Glutamatergic neuron (in vitro differentiated cells): Measurements from ENCODE around the gene GAS1. TPM values are rescaled to one million over a fixed set of nuclear protein-coding genes. Genes with fewer than 3 reads are reported as not detected.

Source experiments
- DNase-seq: peaks from one replicate; pipeline ENCODE4 v3.0.0; 2022
- H3K27ac Mint-ChIP-seq: one replicate; pipeline ENCODE4 v1.8.0; 2020; ENCODE audit warnings: mild to moderate bottlenecking, mixed read lengths, inconsistent platforms; ENCODE audit not compliant: unreplicated experiment
- H3K27me3 Mint-ChIP-seq: one replicate; pipeline ENCODE4 v1.8.0; 2020; ENCODE audit warnings: mild to moderate bottlenecking, moderate library complexity, mixed read lengths, inconsistent platforms; ENCODE audit not compliant: unreplicated experiment
- H3K36me3 Mint-ChIP-seq: one replicate; pipeline ENCODE4 v1.8.0; 2020; ENCODE audit warnings: mild to moderate bottlenecking, mixed read lengths, inconsistent platforms; ENCODE audit not compliant: unreplicated experiment
- H3K4me1 Mint-ChIP-seq: one replicate; pipeline ENCODE4 v1.8.0; 2020; ENCODE audit warnings: mild to moderate bottlenecking, low read depth, mixed read lengths, inconsistent platforms; ENCODE audit not compliant: unreplicated experiment
- H3K4me3 Mint-ChIP-seq: one replicate; pipeline ENCODE4 v1.8.0; 2020; ENCODE audit warnings: mild to moderate bottlenecking, mixed read lengths, inconsistent platforms; ENCODE audit not compliant: unreplicated experiment
- H3K9me3 Mint-ChIP-seq: one replicate; pipeline ENCODE4 v1.8.0; 2020; ENCODE audit warnings: mild to moderate bottlenecking, moderate library complexity, mixed read lengths, inconsistent platforms; ENCODE audit not compliant: unreplicated experiment
- CTCF ChIP-seq: fragments of 200-600 bp; sonication (generic); IDR thresholded peaks from one replicate; pipeline ENCODE4 v1.5.0; 2021; ENCODE audit not compliant: partially characterized antibody, unreplicated experiment
- total RNA-seq: library from RNA; stranded (reverse); fragmentation: NEBNext Ultra II Directional; extraction: Animal tissue kit (Norgen Biotek cat#: 25700); gene quantifications from one replicate; pipeline ENCODE4 v1.2.1, GENCODE V29; 2021; ENCODE audit not compliant: unreplicated experiment

Gene GAS1
- total RNA-seq, 1 donor from 2014 or later = 6.1 TPM

DNA sequence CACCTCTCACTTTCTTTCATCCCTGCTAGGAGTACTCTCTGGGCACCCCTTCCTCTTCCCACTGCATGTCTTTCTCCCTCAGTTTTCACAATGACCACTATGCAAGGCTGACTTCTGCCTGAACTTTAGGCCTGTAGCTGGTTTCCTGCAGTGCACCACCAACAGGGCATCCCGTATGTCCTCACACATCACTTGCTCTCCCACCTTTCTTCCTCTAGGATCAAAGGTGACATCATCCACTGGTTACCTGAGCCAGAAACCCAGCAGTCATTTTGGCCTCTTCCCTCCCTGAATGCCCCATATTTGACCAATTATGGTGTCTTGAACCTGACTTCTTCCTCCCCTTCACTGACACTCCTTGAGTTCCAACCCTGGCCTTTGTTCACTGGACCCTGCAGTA, 8.5 kb downstream of the GAS1 start:
- peaks cover 15% of the 10 kb centered on the region for H3K4me1 Mint-ChIP-seq
- no peaks in the 10 kb centered on the region for H3K36me3 Mint-ChIP-seq
- H3K27me3 Mint-ChIP-seq = no peaks in the 10 kb centered on the region

DNA sequence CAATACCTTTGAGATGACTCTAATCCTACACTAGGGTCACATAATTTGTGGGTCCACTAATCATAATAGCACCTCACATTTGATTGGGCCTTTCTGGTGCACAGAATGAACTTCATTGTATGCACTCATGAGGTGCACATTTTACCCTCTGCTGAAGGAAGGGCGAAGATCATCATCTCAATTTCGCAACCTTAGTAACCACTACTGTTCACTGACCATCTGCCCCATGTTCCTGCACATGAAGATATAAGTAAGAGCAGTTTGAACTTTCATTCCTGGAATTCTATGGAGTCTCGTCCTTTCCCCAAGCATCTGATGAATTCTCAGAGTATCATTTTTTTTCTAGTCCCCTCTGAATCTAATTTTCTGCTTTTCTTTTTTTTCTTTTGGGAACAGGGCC, 21.2 kb downstream of the GAS1 start:
- no peaks in the 10 kb centered on the region for H3K4me1 Mint-ChIP-seq
- no peak overlapping the region for H3K4me3 Mint-ChIP-seq
- DNase-seq = no peak
- H3K27ac Mint-ChIP-seq = no peak overlapping the region
- no peaks in the 10 kb centered on the region for H3K9me3 Mint-ChIP-seq
- no peak for TF ChIP-seq CTCF
- peaks cover 2% of the 10 kb centered on the region for H3K36me3 Mint-ChIP-seq
- no peaks in the 10 kb centered on the region for H3K27me3 Mint-ChIP-seq

More for the DNA sequence above, 8.5 kb downstream of the GAS1 start:
- DNase-seq = no peak
- Mint-ChIP-seq H3K9me3 (no peaks in the 10 kb centered on the region), H3K27ac (no peak overlapping the region), H3K4me3 (no peak overlapping the region)
- no peak for TF ChIP-seq CTCF

DNA sequence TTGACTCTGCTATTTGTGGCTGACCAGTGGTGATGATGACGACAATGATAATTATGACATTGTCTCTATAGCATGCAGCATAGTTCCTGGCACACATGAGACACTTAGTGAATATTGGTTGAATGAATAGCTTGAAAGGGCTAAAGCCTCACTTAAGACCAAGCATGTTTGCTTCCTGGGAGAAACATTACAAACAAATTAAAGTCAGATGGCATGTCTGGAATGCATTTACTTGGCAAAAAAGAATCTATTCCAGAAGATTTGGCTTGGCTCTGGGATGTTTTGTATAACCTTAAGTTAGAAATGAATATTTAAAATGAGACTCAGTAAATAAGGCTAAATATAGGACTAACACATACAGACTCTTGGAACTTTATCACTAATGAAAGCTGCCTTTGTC, 21.6 kb downstream of the GAS1 start:
- no peaks in the 10 kb centered on the region for H3K36me3 Mint-ChIP-seq
- H3K4me3 Mint-ChIP-seq = no peak overlapping the region
- no peaks in the 10 kb centered on the region for H3K27me3 Mint-ChIP-seq
- H3K4me1 Mint-ChIP-seq = no peaks in the 10 kb centered on the region
- no peak for TF ChIP-seq CTCF
- H3K27ac Mint-ChIP-seq = no peak overlapping the region
- DNase-seq = no peak
- no peaks in the 10 kb centered on the region for H3K9me3 Mint-ChIP-seq

DNA sequence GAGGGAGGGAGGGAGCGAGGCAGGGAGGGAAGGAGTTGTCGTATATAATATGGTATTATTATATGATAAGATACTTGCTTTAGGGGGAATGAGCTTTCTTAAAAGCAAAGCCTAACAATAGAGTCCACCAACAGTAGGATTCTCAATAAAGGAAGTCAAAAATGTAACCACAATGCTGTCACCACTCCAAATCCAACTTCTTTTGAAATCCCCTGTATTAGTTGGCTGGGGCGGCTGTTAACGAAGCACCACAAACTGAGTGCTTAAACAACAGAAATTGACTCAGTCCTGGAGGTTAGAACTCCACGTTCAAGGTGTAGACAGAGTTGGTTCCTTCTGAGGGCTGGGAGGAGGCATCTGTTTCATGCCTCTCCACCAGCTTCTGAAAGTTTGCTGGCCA, 23.1 kb downstream of the GAS1 start:
- TF ChIP-seq CTCF = no peak
- no peak overlapping the region for H3K4me3 Mint-ChIP-seq
- no peaks in the 10 kb centered on the region for H3K27me3 Mint-ChIP-seq
- no peaks in the 10 kb centered on the region for H3K4me1 Mint-ChIP-seq
- no peaks in the 10 kb centered on the region for H3K9me3 Mint-ChIP-seq
- no peak overlapping the region for H3K27ac Mint-ChIP-seq
- no peak for DNase-seq
- H3K36me3 Mint-ChIP-seq = no peaks in the 10 kb centered on the region

DNA sequence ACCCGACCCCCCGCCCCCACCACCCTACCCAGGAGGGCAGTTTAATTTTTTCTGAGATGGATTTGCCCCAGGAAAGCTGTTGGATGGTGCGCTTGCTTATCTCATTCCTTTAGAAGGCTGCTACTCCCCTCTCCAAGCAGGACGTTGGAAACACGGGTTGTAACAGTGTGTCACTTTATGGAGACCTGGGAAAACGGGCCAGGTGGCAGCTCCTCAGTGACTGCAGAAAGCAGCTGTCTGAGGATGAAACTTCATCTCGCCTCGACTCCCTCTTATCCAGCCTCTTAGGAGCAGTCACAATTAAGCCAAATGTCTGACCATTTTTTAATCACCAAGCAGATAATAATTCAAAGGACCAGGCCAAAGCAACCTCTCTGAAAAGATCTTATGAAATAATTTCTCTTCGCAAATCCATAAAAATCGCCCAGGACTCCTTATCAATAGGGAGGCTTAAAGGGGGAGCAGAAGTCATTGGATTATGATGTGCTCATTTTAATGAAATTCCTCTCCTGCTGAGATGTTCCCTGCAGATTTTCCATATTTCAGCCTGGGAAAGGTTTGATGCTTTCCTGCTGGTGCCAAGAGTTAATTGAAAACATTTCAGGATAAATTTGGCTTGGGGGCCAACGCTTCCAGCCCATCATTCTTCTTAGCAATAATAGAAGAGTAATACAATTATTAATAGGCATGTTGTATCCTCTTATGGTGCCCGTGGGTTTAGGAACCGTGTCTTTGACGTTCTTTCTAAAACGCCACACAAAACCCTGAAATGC, 26.0 kb downstream of the GAS1 start:
- Mint-ChIP-seq H3K4me3 (no peak overlapping the region), H3K27ac (no peak overlapping the region), H3K27me3 (no peaks in the 10 kb centered on the region), H3K9me3 (peaks cover 1% of the 10 kb centered on the region), H3K36me3 (no peaks in the 10 kb centered on the region), H3K4me1 (no peaks in the 10 kb centered on the region)
- no peak for DNase-seq
- no peak for TF ChIP-seq CTCF
